ENCODE data around the gene ZCCHC7.

DNA sequence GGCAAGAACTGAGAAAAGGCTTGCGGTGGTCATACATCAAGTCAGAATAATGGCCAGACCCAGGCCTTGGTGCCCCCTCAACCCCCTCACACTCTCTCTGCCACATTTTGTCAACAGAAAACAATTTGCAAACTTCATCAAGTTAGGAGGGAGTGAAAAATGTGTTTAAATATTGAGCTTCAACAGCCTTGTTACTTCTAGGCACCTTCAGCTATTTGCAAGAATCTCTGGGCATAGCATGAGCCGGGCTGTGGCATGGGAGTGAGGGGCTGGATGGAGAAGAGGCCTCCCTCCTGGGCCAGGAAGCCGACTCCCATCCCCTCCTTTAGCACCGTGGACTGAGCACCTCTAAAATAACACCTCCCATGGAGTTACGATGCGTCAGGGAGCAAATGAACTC is 249.9 kb downstream of the ZCCHC7 start:
- TF ChIP-seq CTCF (IDR thresholded peaks at IDR 0.05) (no peak), POLR2A (IDR thresholded peaks at IDR 0.05) (no peak)
